Measurements from ENCODE around the gene CLN3.
"Not testable (repeated sequence)": the region's sequence is repeated elsewhere in the genome, so short reads cannot be mapped to it uniquely, and the experiment has no call there.

Gene CLN3

GRCh38 chr16:28513484-28514181 is 21.8 kb upstream of the CLN3 start:
- no peak for DNase-seq (ENCODE audit: low spot score)

- DNase-seq (ENCODE audit: low spot score): no peak
These were observed 20.2 kb upstream of the CLN3 start for GRCh38 chr16:28511801-28512789.

GRCh38 chr16:28511031-28511430 is 19.2 kb upstream of the CLN3 start:
- no peak for DNase-seq (ENCODE audit: low spot score)

GRCh38 chr16:28505489-28506137 is 13.7 kb upstream of the CLN3 start:
- no peak for DNase-seq (ENCODE audit: low spot score)

- DNase-seq (ENCODE audit: low spot score): no peak
These were observed 13.0 kb upstream of the CLN3 start for GRCh38 chr16:28504707-28505404.

- no peak for DNase-seq (ENCODE audit: low spot score)
These were observed 11.8 kb upstream of the CLN3 start for GRCh38 chr16:28503470-28504259.

- no peak for DNase-seq (ENCODE audit: low spot score)
These were observed 10.4 kb upstream of the CLN3 start for GRCh38 chr16:28502290-28502689.

GRCh38 chr16:28501258-28502232 is 9.7 kb upstream of the CLN3 start:
- DNase-seq (ENCODE audit: low spot score): no peak

- not testable (repeated sequence) for DNase-seq (ENCODE audit: low spot score)
These were observed 8.8 kb upstream of the CLN3 start for GRCh38 chr16:28500476-28501180.

GRCh38 chr16:28499854-28500253 is 8.0 kb upstream of the CLN3 start:
- DNase-seq (ENCODE audit: low spot score): no peak

GRCh38 chr16:28498666-28499381 is 7.0 kb upstream of the CLN3 start:
- DNase-seq (ENCODE audit: low spot score): no peak

- no peak for DNase-seq (ENCODE audit: low spot score)
These were observed 6.2 kb upstream of the CLN3 start for GRCh38 chr16:28497861-28498599.

- no peak for DNase-seq (ENCODE audit: low spot score)
These were observed 5.5 kb upstream of the CLN3 start for GRCh38 chr16:28497386-28497785.

- DNase-seq (ENCODE audit: low spot score): no peak
These were observed 5.0 kb upstream of the CLN3 start for GRCh38 chr16:28496844-28497243.

GRCh38 chr16:28495795-28496749 is 4.2 kb upstream of the CLN3 start:
- no peak for DNase-seq (ENCODE audit: low spot score)

GRCh38 chr16:28495098-28495793 is 3.4 kb upstream of the CLN3 start:
- no peak for DNase-seq (ENCODE audit: low spot score)

Data from activated CD4-positive, alpha-beta T cell treated with anti-CD3 and anti-CD28 coated beads, Interleukin-2, Interleukin-4, amounts not matched to agents 100 ng/mL and 50 ng/mL, durations not matched to agents 16 hours and 8 hours (primary cell).